GM23248 (cell line): ENCODE measurements around the gene LIMA1.

Experiments used
- EZH2 ChIP-seq: fragments of 200-600 bp; sonication (generic); IDR thresholded peaks from 2 replicates; pipeline ENCODE4 v1.6.1; 2018; ENCODE audit warnings: antibody characterized with exemption, mild to moderate bottlenecking; ENCODE audit not compliant: insufficient read depth, poor library complexity, severe bottlenecking
- EZH2phosphoT487 ChIP-seq: fragments of 200-600 bp; sonication (generic); IDR thresholded peaks from 2 replicates; pipeline ENCODE4 v1.6.1; 2018; ENCODE audit warnings: antibody characterized with exemption, moderate library complexity, mild to moderate bottlenecking, low read depth; ENCODE audit not compliant: insufficient read depth

DNA sequence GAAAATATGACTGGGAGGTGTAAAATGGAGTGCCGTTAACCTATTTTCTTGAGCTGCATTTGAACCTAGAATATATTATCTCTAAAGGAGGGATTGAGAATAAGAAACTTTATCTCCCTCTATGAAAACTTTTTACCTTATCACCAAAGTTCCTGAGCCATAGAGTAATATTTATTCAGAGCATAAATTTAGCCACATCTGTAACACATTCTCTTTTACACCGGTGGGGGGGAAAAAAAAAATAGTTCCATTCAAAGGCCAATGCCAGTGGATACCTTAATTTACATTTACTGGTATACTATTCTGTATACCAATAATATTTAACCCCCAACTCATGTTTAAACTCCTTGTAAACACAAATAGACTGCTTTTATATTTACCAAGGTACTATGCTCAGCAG is 137.9 kb downstream of the LIMA1 start:
- TF ChIP-seq EZH2 (no peak), EZH2phosphoT487 (no peak)
